ENCODE results near the gene MYO3B. TPM values are rescaled to one million over a fixed set of nuclear protein-coding genes. Genes with fewer than 3 reads are reported as not detected.

MYO3B gene
- total RNA-seq, 1 experiment from 2014 or later = 0.52 TPM

- intact Hi-C loops (cut with micrococcal nuclease; ENCODE audit: unreplicated experiment) = no loop called here
- POLR2A ChIA-PET (ENCODE audit: low non-redundant PET) = no interaction called here
These were observed 128.4 kb downstream of the MYO3B start for GRCh38 chr2:170306293-170306873.

DNA sequence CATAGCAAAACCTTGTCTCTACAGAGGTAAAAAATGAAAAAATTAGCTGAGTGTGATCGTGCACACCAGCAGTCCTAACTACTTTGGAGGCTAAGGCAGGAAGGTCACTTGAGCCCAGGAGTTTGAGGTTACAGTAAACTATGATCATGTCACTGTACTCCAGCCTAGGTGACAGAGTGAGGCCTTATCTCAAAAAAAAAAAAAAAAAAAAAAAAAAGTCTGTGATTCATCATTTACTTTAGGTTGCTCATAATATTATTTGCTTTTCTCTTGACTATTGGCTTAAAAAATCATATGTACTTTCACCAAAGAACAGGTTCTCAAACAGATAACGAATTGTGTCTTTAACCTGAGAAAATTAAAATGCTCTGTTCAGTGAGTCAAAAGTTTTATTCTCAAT, 129.1 kb downstream of the MYO3B start:
- H3K4me3 ChIP-seq (ENCODE audit: low read depth, low read length, poor library complexity, severe bottlenecking) = no peak overlapping the region
- peaks cover 4% of the 10 kb centered on the region for H3K4me1 ChIP-seq (ENCODE audit: insufficient read depth, low read length, poor library complexity, severe bottlenecking)
- TF ChIP-seq EZH2 (IDR thresholded peaks at IDR 0.05; ENCODE audit: borderline replicate concordance, low read depth, low read length, poor library complexity, severe bottlenecking) = no peak
- no peak for TF ChIP-seq CTCF (conservative IDR thresholded peaks at IDR 0.05; ENCODE audit: low read depth, low read length)
- DNase-seq (ENCODE audit: low spot score) = no peak
- ChIA-PET POLR2A (ENCODE audit: low non-redundant PET) (no interaction called here), CTCF (no interaction called here)
- no peaks in the 10 kb centered on the region for H3K27me3 ChIP-seq (replicated peaks; ENCODE audit: insufficient read depth, low read depth, low read length, poor library complexity)
- no peaks in the 10 kb centered on the region for H3K9me3 ChIP-seq (ENCODE audit: low read depth, low read length, poor library complexity, severe bottlenecking)
- BruUV-seq (replicated peaks) = no TSS peak
- intact Hi-C loops (cut with micrococcal nuclease; ENCODE audit: unreplicated experiment) = no loop called here
- no peak overlapping the region for H3K27ac ChIP-seq (ENCODE audit: low read depth, low read length, poor library complexity, severe bottlenecking)
- H3K36me3 ChIP-seq (ENCODE audit: insufficient read depth, low read length, poor library complexity, severe bottlenecking) = no peaks in the 10 kb centered on the region

More at GRCh38 chr2:170306293-170306873, 128.4 kb downstream of the MYO3B start:
- CTCF ChIA-PET = no interaction called here
- Histone ChIP-seq H3K27me3 (replicated peaks; ENCODE audit: insufficient read depth, low read depth, low read length, poor library complexity) (no peaks in the 10 kb centered on the region), H3K4me3 (ENCODE audit: low read depth, low read length, poor library complexity, severe bottlenecking) (no peak overlapping the region), H3K27ac (ENCODE audit: low read depth, low read length, poor library complexity, severe bottlenecking) (no peak overlapping the region), H3K36me3 (ENCODE audit: insufficient read depth, low read length, poor library complexity, severe bottlenecking) (no peaks in the 10 kb centered on the region), H3K4me1 (ENCODE audit: insufficient read depth, low read length, poor library complexity, severe bottlenecking) (peaks cover 4% of the 10 kb centered on the region), H3K9me3 (ENCODE audit: low read depth, low read length, poor library complexity, severe bottlenecking) (no peaks in the 10 kb centered on the region)
- no peak for DNase-seq (ENCODE audit: low spot score)
- BruUV-seq (replicated peaks) = no TSS peak
- TF ChIP-seq CTCF (conservative IDR thresholded peaks at IDR 0.05; ENCODE audit: low read depth, low read length) (no peak), EZH2 (IDR thresholded peaks at IDR 0.05; ENCODE audit: borderline replicate concordance, low read depth, low read length, poor library complexity, severe bottlenecking) (no peak)

- DNase-seq (ENCODE audit: low spot score) = no peak
- CTCF ChIA-PET = no interaction called here
- Histone ChIP-seq H3K4me3 (ENCODE audit: low read depth, low read length, poor library complexity, severe bottlenecking) (no peak overlapping the region), H3K27me3 (replicated peaks; ENCODE audit: insufficient read depth, low read depth, low read length, poor library complexity) (no peaks in the 10 kb centered on the region), H3K27ac (ENCODE audit: low read depth, low read length, poor library complexity, severe bottlenecking) (no peak overlapping the region), H3K4me1 (ENCODE audit: insufficient read depth, low read length, poor library complexity, severe bottlenecking) (peaks cover 4% of the 10 kb centered on the region), H3K9me3 (ENCODE audit: low read depth, low read length, poor library complexity, severe bottlenecking) (no peaks in the 10 kb centered on the region), H3K36me3 (ENCODE audit: insufficient read depth, low read length, poor library complexity, severe bottlenecking) (no peaks in the 10 kb centered on the region)
- POLR2A ChIA-PET (ENCODE audit: low non-redundant PET) = no interaction called here
- no peak for TF ChIP-seq CTCF (conservative IDR thresholded peaks at IDR 0.05; ENCODE audit: low read depth, low read length)
- TF ChIP-seq EZH2 (IDR thresholded peaks at IDR 0.05; ENCODE audit: borderline replicate concordance, low read depth, low read length, poor library complexity, severe bottlenecking) = no peak
- BruUV-seq (replicated peaks) = no TSS peak
- intact Hi-C loops (cut with micrococcal nuclease; ENCODE audit: unreplicated experiment) = no loop called here
These were observed 129.8 kb downstream of the MYO3B start for GRCh38 chr2:170307555-170308351.
